22Rv1 (cell line): ENCODE measurements around the gene AMY2B.

Source experiments
- ZFX ChIP-seq: fragments of 450-650 bp; IDR thresholded peaks from 2 replicates; pipeline ENCODE4 v1.6.1; 2017; ENCODE audit warnings: antibody characterized with exemption, borderline replicate concordance
- TF ChIP-seq, protein P1 (sequence below): fragments of 450-650 bp; IDR thresholded peaks from 2 replicates; pipeline ENCODE4 v1.5.1; 2017; ENCODE audit warnings: mild to moderate bottlenecking

GRCh38 chr1:103569493-103569892 lies 1.9 kb upstream of the AMY2B start:
- TF ChIP-seq, protein P1, sequence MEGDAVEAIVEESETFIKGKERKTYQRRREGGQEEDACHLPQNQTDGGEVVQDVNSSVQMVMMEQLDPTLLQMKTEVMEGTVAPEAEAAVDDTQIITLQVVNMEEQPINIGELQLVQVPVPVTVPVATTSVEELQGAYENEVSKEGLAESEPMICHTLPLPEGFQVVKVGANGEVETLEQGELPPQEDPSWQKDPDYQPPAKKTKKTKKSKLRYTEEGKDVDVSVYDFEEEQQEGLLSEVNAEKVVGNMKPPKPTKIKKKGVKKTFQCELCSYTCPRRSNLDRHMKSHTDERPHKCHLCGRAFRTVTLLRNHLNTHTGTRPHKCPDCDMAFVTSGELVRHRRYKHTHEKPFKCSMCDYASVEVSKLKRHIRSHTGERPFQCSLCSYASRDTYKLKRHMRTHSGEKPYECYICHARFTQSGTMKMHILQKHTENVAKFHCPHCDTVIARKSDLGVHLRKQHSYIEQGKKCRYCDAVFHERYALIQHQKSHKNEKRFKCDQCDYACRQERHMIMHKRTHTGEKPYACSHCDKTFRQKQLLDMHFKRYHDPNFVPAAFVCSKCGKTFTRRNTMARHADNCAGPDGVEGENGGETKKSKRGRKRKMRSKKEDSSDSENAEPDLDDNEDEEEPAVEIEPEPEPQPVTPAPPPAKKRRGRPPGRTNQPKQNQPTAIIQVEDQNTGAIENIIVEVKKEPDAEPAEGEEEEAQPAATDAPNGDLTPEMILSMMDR = no peak
- no peak for TF ChIP-seq ZFX
